SK-N-SH (cell line): Measurements from ENCODE around the gene KCNQ4. TPM values are rescaled to one million over a fixed set of nuclear protein-coding genes. Genes with fewer than 3 reads are reported as not detected.

Experiments used
- CTCF ChIA-PET: fragments of 300-600, 350-600 bp; formaldehyde crosslinking; extraction: SDS; loops from one replicate; lab custom pipeline; 2021; lab: Yijun Ruan, JAX
- POLR2A ChIA-PET: fragments of 350-600 bp; sonication (Branson Sonifier 250); formaldehyde crosslinking; extraction: SDS; loops from one replicate; lab custom pipeline; 2020; ENCODE audit warnings: antibody characterized with exemption, inconsistent platforms; lab: Yijun Ruan, JAX
- DNase-seq: peaks from one replicate; pipeline ENCODE4 v3.0.0; 2012
- H2AFZ ChIP-seq: fragments of 200-600 bp; sonication (generic); 2 replicates; pipeline ENCODE4 v1.8.1; 2016; ENCODE audit warnings: antibody characterized with exemption, mild to moderate bottlenecking, low read depth
- H3F3A ChIP-seq: fragments of 200-600 bp; sonication (generic); replicated peaks from 2 replicates; pipeline ENCODE3; 2016; ENCODE audit warnings: antibody characterized with exemption, mild to moderate bottlenecking; ENCODE audit not compliant: insufficient read depth
- H3K27ac ChIP-seq, 2 experiments: fragments of 200-500 bp in 1 of 2; fragments of 200-600 bp in 1 of 2; sonication (Bioruptor generic) in 1 of 2; sonication (generic), shearing (Covaris generic) in 1 of 2; 2 replicates each; pipeline versions ENCODE4 v1.5.1 to v1.6.1; 2014 to 2016; ENCODE audit warnings: low read depth in 2 of 2, inconsistent platforms in 1 of 2, low read length in 1 of 2, mild to moderate bottlenecking in 1 of 2, mixed read lengths in 1 of 2
- H3K27me3 ChIP-seq: fragments of 200-600 bp; sonication (generic), shearing (Covaris generic); 2 replicates; pipeline ENCODE4 v1.6.1; 2016; ENCODE audit warnings: mixed run types; ENCODE audit not compliant: insufficient read depth
- H3K36me3 ChIP-seq, 2 experiments: fragments of 200-500 bp in 1 of 2; fragments of 200-600 bp in 1 of 2; sonication (Bioruptor generic) in 1 of 2; sonication (generic) in 1 of 2; replicated peaks in 1 of 2; 2 replicates each; pipeline versions ENCODE3 to v1.5.1; 2014 to 2016; ENCODE audit warnings: low read length in 1 of 2, mild to moderate bottlenecking in 1 of 2; ENCODE audit not compliant: insufficient read depth in 2 of 2, control insufficient read depth in 1 of 2
- H3K4me1 ChIP-seq, 2 experiments: fragments of 200-500 bp in 1 of 2; fragments of 200-600 bp in 1 of 2; sonication (Bioruptor generic) in 1 of 2; sonication (generic), shearing (Covaris generic) in 1 of 2; 2 replicates each; pipeline versions ENCODE4 v1.5.1 to v1.6.1; 2014 to 2016; ENCODE audit warnings: low read depth in 1 of 2, low read length in 1 of 2, mixed run types in 1 of 2; ENCODE audit not compliant: insufficient read depth in 2 of 2, control insufficient read depth in 1 of 2
- H3K4me2 ChIP-seq: fragments of 200-600 bp; sonication (generic), shearing (Covaris generic); 2 replicates; pipeline ENCODE4 v1.6.1; 2017; ENCODE audit warnings: mixed run types
- H3K4me3 ChIP-seq, 2 experiments: fragments of 200-500 bp in 1 of 2; fragments of 200-600 bp in 1 of 2; sonication (Bioruptor generic) in 1 of 2; sonication (generic), shearing (Covaris generic) in 1 of 2; 2 replicates each; pipeline versions ENCODE4 v1.5.1 to v1.8.1; 2014 to 2016; ENCODE audit warnings: low read depth in 2 of 2, inconsistent platforms in 1 of 2, low read length in 1 of 2, mild to moderate bottlenecking in 1 of 2, mixed read lengths in 1 of 2, moderate library complexity in 1 of 2
- H3K79me2 ChIP-seq: fragments of 200-600 bp; sonication (generic); 2 replicates; pipeline ENCODE4 v1.8.1; 2017; ENCODE audit warnings: mild to moderate bottlenecking; ENCODE audit not compliant: insufficient read depth
- H3K9ac ChIP-seq: fragments of 200-600 bp; sonication (generic); 2 replicates; pipeline ENCODE4 v1.6.1; 2017; ENCODE audit warnings: mixed run types
- H3K9me2 ChIP-seq: fragments of 200-600 bp; sonication (generic); 2 replicates; pipeline ENCODE4 v1.6.1; 2017; ENCODE audit warnings: mixed run types
- H3K9me3 ChIP-seq: fragments of 200-600 bp; sonication (generic); 2 replicates; pipeline ENCODE4 v1.6.1; 2017; ENCODE audit warnings: mixed run types, mild to moderate bottlenecking, moderate library complexity
- H4K20me1 ChIP-seq: fragments of 200-600 bp; sonication (generic); 2 replicates; pipeline ENCODE4 v1.6.1; 2017; ENCODE audit warnings: mild to moderate bottlenecking, mixed run types; ENCODE audit not compliant: insufficient read depth
- CHD2 ChIP-seq: fragments of 150-350 bp; IDR thresholded peaks from 2 replicates; pipeline ENCODE4 v1.6.1; 2018; ENCODE audit warnings: low read length; ENCODE audit not compliant: partially characterized antibody
- CTCF ChIP-seq: fragments of 200-600 bp; sonication (generic); IDR thresholded peaks from 2 replicates; pipeline ENCODE4 v1.6.1; 2017; ENCODE audit warnings: antibody characterized with exemption, mild to moderate bottlenecking, moderate library complexity
- EP300 ChIP-seq, 2 experiments: IDR thresholded peaks; 2 replicates each; pipeline versions ENCODE4 v1.4.0 to v1.6.1; 2012; ENCODE audit warnings: borderline replicate concordance in 1 of 2, low read depth in 1 of 2, low read length in 1 of 2
- EZH2phosphoT487 ChIP-seq: fragments of 200-600 bp; sonication (generic); IDR thresholded peaks from 2 replicates; pipeline ENCODE4 v1.6.1; 2017; ENCODE audit warnings: low read depth, mixed run types, mild to moderate bottlenecking, antibody characterized with exemption, moderate library complexity, borderline replicate concordance
- FOSL2 ChIP-seq: IDR thresholded peaks from 2 replicates; pipeline ENCODE4 v1.4.0; 2012; ENCODE audit warnings: low read depth, mild to moderate bottlenecking, moderate library complexity, borderline replicate concordance
- FOXJ3 ChIP-seq: sonication (generic); formaldehyde crosslinking; IDR thresholded peaks from 2 replicates; pipeline ENCODE4 v1.5.1; 2020; ENCODE audit warnings: mild to moderate bottlenecking, missing genetic modification reagents
- FOXM1 ChIP-seq: IDR thresholded peaks from 2 replicates; pipeline ENCODE4 v1.4.0; 2012; ENCODE audit warnings: low read depth, mild to moderate bottlenecking
- GATA2 ChIP-seq: sonication (generic); formaldehyde crosslinking; IDR thresholded peaks from 2 replicates; pipeline ENCODE4 v1.5.0; 2020; ENCODE audit warnings: mild to moderate bottlenecking, missing genetic modification reagents
- IRF3 ChIP-seq: fragments of 150-350 bp; IDR thresholded peaks from 2 replicates; pipeline ENCODE4 v1.6.1; 2016; ENCODE audit warnings: mild to moderate bottlenecking, low read depth, low read length
- JUND ChIP-seq: IDR thresholded peaks from 2 replicates; pipeline ENCODE4 v1.4.0; 2012
- MEF2A ChIP-seq: IDR thresholded peaks from 2 replicates; pipeline ENCODE4 v1.4.0; 2012; ENCODE audit warnings: low read depth, borderline replicate concordance
- MXI1 ChIP-seq: IDR thresholded peaks from 2 replicates; pipeline ENCODE4 v1.6.1; 2012; ENCODE audit warnings: mild to moderate bottlenecking, low read depth, low read length, improper control_type of control experiment
- NFIC ChIP-seq: IDR thresholded peaks from 2 replicates; pipeline ENCODE4 v1.4.0; 2012; ENCODE audit warnings: borderline replicate concordance
- NRF1 ChIP-seq: IDR thresholded peaks from 2 replicates; pipeline ENCODE4 v1.6.1; 2012; ENCODE audit warnings: low read depth, mild to moderate bottlenecking, low read length
- POLR2AphosphoS5 ChIP-seq: IDR thresholded peaks from 2 replicates; pipeline ENCODE4 v1.6.1; 2012; ENCODE audit warnings: low read depth, low read length
- RCOR1 ChIP-seq: fragments of 150-350 bp; IDR thresholded peaks from 2 replicates; pipeline ENCODE4 v1.6.1; 2017; ENCODE audit warnings: antibody characterized with exemption, low read length
- RFX5 ChIP-seq: IDR thresholded peaks from 2 replicates; pipeline ENCODE4 v1.6.1; 2012; ENCODE audit warnings: mild to moderate bottlenecking, improper control_type of control experiment, low read length
- RXRA ChIP-seq: IDR thresholded peaks from 2 replicates; pipeline ENCODE4 v1.4.0; 2012; ENCODE audit warnings: low read depth, mild to moderate bottlenecking, borderline replicate concordance
- SMC3 ChIP-seq: IDR thresholded peaks from 2 replicates; pipeline ENCODE4 v1.6.1; 2012; ENCODE audit warnings: low read depth, low read length, improper control_type of control experiment
- TCF12 ChIP-seq: IDR thresholded peaks from 2 replicates; pipeline ENCODE4 v1.4.0; 2012
- USF2 ChIP-seq: fragments of 150-350 bp; IDR thresholded peaks from 2 replicates; pipeline ENCODE4 v1.6.1; 2017; ENCODE audit warnings: antibody characterized with exemption, low read length, low read depth, borderline replicate concordance
- YY1 ChIP-seq: IDR thresholded peaks from 2 replicates; pipeline ENCODE4 v1.4.0; 2012; ENCODE audit warnings: low read depth, mild to moderate bottlenecking
- ZBTB33 ChIP-seq: IDR thresholded peaks from 2 replicates; pipeline ENCODE4 v1.4.0; 2012; ENCODE audit warnings: low read depth, borderline replicate concordance
- WGBS: methylation state at CpG from one replicate; pipeline ENCODE4 v1.1.6; 2017; ENCODE audit warnings: low lambda C conversion rate; 5-methylcytosine and 5-hydroxymethylcytosine counted together
- polyA plus RNA-seq, 3 experiments: library from polyadenylated mRNA; depleted of rRNA; stranded (reverse); fragments of >200 nt; gene quantifications; 2 replicates each; pipeline ENCODE4 v1.2.3, GENCODE V29; 2012

KCNQ4 gene
- polyA plus RNA-seq, 1 of the 3 experiments (the other 2 are of a cell fraction), result 0.15 TPM

- Histone ChIP-seq H3K4me2 (no peak overlapping the region), H3K4me3 (no peak overlapping the region), H2AFZ (no peak overlapping the region), H3K27ac (no peak overlapping the region), H3K4me1 (no peaks in the 10 kb centered on the region), H3K79me2 (no peaks in the 10 kb centered on the region), H3K9ac (no peak overlapping the region), H3K36me3 (peaks cover 58 to 88% of the 10 kb centered on the region in 2 experiments), H3K9me3 (no peaks in the 10 kb centered on the region), H4K20me1 (no peaks in the 10 kb centered on the region), H3K9me2 (no peaks in the 10 kb centered on the region), H3K27me3 (no peaks in the 10 kb centered on the region), H3F3A (no peaks in the 10 kb centered on the region)
- no peak for TF ChIP-seq RCOR1
- TF ChIP-seq CTCF, result no peak
- TF ChIP-seq TCF12, result no peak
- TF ChIP-seq EP300 (IDR thresholded peaks at IDR 0.05; ENCODE audit: borderline replicate concordance in 1 of 2, low read depth in 1 of 2, low read length in 1 of 2), result no peak
- no peak for TF ChIP-seq CHD2
- no peak for TF ChIP-seq GATA2
- no peak for TF ChIP-seq RFX5
- no peak for TF ChIP-seq MEF2A
- TF ChIP-seq FOXM1, result no peak
- no peak for TF ChIP-seq NRF1
- TF ChIP-seq MXI1, result no peak
- no peak for TF ChIP-seq POLR2AphosphoS5
- TF ChIP-seq FOSL2, result no peak
- TF ChIP-seq NFIC, result no peak
- CTCF ChIA-PET, result interaction anchor here (0.7 to 2.7 kb wide), 6 partner anchors 9 to 193 kb away, joined by 3 to 16 read pairs (median 4); no protein-coding TSS in a partner anchor
- 93% methylated on average over 4 of the region's 8 CpGs for WGBS
- POLR2A ChIA-PET, result no interaction called here
- DNase-seq, result no peak
Measured at GRCh38 chr1:40757084-40757483, 26.5 kb upstream of the KCNQ4 start.

GRCh38 chr1:40758004-40758403, 25.6 kb upstream of the KCNQ4 start:
- no peaks in the 10 kb centered on the region for H3K9me3 ChIP-seq
- WGBS, result 95% methylated on average over 7 of the region's 7 CpGs
- ChIA-PET CTCF (interaction anchor here (0.7 to 2.7 kb wide), 3 partner anchors 9 to 91 kb away, joined by 3 to 16 read pairs (median 6); no protein-coding TSS in a partner anchor), POLR2A (no interaction called here)
- no peaks in the 10 kb centered on the region for H4K20me1 ChIP-seq
- H2AFZ ChIP-seq, result no peak overlapping the region
- H3K4me2 ChIP-seq, result no peak overlapping the region
- H3K9ac ChIP-seq, result no peak overlapping the region
- H3K4me3 ChIP-seq, result no peak overlapping the region
- DNase-seq, result no peak
- H3K9me2 ChIP-seq, result no peaks in the 10 kb centered on the region
- H3K79me2 ChIP-seq, result no peaks in the 10 kb centered on the region
- H3K4me1 ChIP-seq, result no peaks in the 10 kb centered on the region
- no peaks in the 10 kb centered on the region for H3F3A ChIP-seq
- H3K36me3 ChIP-seq, result peaks cover 57 to 87% of the 10 kb centered on the region in 2 experiments
- TF ChIP-seq MXI1 (no peak), RXRA (no peak), JUND (no peak), IRF3 (no peak), TCF12 (no peak), EZH2phosphoT487 (no peak), RFX5 (no peak), SMC3 (no peak), USF2 (no peak), RCOR1 (no peak), FOXJ3 (CRISPR knock-in tag) (no peak), NFIC (no peak), POLR2AphosphoS5 (no peak), YY1 (no peak), ZBTB33 (no peak)
- no peaks in the 10 kb centered on the region for H3K27me3 ChIP-seq
- no peak overlapping the region for H3K27ac ChIP-seq
